SIG-M5 treated with dmso at 0.1 percent for 504 hours (cell line): ENCODE results near the gene PDE5A.

Experiments
- DNase-seq: peaks from one replicate; lab custom pipeline; 2025; ENCODE audit not compliant: unreplicated experiment; lab: John Stamatoyannopoulos, UW

Gene PDE5A

DNA sequence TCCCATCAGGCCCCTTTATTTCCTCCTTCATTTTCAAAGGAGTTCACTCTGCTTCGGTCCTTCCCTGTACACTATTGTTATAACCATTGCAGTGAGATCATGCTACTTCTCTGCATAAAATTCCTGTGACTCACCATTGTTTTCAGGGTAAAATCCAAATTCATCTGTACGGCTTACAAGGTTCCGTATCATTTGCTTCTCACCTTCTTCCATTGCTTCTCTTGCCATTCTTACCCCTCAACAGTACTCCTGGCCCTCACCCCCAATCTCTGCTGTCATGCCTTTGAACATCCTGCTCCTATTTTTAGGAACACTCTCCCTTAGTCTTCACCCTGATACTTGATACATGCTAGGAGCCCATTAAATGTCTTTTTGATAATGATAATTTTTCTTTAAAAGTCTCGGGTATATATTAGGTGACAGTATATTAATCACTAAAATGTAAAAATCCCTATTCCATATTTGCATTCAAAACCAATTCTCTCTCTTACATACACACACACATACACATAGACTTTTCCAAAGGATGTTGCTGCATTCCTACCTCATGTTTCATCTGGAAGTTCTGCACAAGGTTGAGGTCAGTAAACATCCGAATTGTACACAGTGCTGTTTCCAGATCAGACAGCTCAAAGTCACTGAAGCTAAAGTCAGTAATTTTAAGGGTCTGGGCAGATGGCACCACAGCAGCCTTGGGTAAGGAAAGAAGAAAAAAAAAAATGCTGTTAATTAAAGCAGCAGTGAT, 103.4 kb downstream of the PDE5A start:
- DNase-seq, result no peak

DNA sequence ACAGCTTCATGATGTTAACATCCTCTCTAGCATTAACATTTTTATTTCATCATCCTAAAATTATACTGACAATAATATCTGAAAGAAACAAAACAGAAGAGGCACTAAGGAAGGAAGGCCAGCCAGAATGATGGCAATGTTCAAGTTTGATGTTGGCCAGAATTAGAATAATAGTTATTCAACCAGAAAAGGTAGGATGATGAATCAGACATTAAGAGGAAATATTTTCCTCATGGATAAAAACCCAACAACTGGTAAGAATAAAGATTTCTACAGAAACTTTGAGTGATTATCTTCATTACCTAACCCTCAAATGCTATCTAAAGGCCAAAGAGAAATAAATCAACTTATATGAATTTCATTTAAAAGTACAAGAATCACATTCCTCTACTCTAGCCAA, 105.2 kb downstream of the PDE5A start:
- DNase-seq, result no peak

DNA sequence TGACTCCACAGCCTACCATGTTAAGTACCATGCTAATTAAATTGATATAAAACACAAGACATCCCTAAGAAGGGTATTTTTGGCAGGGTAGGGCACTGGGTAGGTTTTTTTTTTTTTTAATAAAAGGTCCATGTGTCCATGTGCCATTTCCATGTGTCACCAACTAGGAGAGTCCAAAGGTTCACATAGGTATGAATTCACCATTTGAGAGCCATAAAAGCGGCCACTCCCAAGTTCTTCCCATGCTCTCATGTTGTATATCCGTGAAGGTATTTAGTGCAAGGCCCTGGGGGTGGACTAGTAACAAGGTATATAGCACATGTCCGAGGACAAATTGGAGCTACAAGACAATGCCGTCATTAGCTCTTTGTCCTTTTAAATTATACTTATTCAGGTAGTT, 107.3 kb downstream of the PDE5A start:
- no peak for DNase-seq

DNA sequence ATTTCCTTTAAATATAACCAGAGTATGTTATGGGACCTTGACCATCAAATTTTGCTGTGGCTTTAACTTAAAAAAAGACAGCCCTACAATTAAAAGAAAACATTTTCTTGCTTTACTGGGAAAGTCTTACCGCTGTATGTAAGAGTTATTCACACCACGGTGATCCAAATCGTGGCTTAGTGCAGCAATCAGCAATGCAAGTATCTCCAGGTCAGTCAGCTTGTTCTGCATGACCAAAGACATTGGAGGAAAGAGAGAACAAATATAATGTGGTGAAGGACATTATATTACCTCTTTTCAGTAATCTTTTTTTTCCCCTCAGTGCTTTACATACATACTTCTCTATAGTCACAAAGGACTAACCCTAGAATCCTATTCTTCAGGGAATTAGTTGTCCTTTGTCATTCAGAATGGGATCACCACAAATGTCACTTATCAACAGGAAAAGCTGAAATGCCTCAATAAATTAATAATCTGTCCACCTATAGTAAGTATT, 109.6 kb downstream of the PDE5A start:
- DNase-seq, result no peak

DNA sequence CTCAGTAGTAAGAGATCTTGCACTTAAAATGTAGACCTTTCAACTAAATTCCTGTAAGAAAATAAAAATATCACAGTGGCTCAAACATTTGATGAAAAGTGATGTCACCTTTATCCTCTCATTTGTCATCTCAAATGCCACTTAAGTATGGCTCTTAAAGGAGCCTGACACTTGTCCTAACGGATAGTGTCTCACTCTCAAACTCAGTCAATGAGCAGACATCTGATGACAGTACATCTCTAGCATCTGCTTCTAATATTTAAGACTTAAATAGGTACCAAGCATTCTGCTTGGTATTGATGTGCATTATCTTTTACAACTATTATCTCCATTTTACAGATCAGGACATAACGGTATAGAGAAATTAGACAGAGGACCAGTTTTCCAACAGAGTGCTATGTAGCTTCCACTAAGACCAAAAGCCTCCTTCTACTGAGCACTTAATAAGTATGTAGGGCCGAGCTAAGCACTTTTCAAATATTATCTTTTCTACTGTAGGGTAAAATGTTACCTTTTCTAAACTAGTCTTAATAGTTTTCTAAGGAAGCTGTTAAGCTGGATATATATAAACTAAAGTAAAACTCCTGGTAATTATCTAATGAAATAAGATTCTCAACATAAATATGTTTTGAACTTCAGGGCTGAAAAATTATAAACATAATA, 110.2 kb downstream of the PDE5A start:
- no peak for DNase-seq

DNA sequence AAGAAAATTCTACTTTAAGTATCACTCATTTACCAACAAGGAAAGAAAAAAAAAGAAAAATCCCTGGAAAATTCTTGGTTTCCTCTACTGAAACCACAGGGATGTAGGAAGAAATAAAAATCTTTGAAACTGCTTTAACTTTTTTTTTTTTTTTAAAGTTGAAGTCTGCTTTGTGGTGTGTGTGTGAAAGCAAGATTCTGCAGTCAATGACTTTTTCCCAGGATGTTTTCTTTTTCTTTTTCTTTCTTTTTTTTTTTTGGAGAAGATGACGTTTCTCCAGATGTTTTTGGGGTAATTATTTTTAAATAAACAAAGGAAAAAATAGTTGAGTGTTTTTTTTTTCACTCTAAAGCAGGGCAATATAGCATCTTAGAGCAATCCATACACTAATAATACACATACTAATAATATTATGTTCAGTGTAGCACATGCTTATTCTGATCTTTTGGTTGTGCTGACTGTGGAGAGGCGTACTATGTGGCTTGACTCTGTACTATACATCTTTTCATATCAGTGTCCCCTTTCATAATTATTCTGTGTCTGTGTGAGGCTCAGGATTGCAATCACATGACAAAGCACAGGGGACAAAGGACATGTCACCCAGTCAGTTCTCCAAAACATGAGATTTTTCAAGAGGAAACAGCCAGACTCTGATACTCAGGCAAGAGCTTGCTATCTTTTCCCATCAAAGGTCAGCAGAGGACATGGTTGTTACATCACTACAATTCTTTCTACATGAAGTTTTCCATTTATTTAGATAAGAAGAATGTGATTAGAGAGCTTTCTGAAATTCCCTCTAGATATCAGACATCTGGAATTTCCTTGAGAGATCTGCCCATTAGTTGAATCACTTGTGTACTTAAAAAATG, 111.0 kb downstream of the PDE5A start:
- DNase-seq, result no peak

DNA sequence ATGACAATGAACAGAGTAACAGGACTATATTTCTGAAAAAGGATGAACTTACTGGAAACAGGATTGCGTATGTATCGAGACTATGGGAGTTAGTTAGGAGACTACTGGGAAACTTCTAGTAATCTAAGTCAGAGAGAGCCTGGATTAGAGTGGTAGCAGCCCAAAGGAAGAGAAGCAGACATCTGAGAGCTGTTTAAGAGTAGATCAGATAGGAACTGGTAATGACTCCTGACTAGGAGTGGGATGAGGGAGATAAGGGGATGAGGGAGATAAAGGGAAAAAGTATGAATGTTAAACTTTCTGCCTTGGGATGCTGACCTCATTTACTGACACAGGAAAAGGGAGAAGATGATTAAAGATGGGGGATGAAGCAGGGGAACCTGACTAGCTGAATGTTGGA, 116.2 kb downstream of the PDE5A start:
- no peak for DNase-seq

DNA sequence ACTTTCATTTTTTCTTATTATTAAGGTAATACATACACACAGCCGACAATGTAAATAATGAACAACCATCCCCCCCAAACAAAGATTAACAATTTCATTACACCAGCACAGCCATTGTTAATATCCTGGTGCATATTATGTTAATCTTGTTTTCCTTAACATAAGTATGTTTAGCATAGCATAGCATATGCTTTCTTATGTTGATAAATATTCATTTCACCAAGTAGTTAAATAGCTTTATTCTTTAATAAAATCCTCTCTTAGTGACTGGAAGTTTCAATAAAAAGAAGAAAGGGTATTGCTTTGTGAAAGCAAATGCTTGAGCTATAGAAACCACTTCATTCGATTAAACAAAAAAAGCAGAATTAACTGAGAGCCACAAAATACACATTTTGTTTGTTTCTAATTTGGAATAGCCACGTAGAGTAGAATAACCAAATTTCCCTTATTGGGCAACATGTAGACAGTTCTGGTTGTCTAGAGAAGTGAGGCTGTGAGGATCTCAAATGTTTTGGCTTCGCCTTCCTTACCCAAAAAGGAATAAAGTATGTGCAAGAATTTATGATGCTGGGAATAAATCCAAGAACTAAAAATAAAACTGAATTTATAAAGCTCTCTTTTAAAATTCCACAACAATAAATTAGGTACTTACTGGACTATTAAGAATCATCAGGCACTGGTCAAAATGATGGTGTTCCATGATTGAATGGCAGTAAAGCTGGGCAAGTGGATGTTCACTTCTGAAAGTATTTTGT, 118.0 kb downstream of the PDE5A start:
- DNase-seq, result no peak

DNA sequence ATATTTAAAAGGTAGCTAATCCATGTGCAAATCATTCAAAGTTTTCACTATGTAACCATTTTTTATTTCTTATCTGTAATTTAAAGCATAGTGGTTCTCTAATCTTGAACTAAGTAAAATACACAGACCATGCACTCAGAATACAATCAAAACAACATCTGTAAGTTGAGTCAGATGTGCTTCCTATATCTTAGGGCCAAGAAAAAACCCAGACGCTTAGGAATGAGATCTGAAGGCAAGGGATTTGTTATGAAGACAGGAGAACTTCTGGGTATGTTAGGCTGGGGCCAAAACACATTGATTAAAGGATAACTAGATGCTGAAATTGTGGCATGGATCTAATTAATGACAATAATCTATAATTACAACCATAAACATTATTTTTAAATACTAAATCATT, 120.3 kb downstream of the PDE5A start:
- no peak for DNase-seq

DNA sequence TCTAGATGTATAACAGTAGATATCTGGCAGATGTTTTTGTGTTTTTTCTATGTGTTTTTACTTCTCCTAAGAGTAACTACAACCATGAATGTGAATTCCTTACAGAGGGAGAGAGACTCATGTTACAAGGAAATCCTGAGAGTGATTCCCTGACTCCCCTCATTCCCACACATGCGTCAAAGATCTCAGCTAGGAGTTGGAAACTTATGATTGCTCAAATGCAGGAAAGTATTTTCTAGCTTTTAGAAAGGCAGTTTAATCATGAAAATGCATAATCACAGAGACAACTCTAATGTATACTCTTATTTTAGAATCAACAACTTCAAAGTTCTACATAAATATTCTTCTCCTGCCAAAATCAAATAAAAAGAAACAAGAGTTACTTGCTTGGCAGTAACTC, 121.8 kb downstream of the PDE5A start:
- no peak for DNase-seq

DNA sequence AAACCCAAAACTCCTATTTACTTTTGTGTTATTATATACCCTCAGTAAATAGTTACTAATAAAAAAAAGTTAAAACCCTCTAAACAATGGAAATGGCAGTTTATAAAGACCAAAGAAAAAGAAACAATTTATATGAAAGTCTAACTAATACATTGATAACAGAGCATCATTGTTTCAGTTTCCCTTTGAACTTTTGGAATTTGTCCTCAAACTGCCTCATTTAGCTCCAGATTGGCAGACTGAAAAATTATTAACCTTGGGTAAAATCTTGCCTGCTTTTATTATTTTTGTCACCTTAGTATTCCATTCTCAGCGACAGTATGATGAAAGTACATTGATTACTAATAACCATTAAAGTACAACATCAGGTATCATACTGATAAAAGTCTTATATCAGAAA, 124.0 kb downstream of the PDE5A start:
- DNase-seq, result no peak

DNA sequence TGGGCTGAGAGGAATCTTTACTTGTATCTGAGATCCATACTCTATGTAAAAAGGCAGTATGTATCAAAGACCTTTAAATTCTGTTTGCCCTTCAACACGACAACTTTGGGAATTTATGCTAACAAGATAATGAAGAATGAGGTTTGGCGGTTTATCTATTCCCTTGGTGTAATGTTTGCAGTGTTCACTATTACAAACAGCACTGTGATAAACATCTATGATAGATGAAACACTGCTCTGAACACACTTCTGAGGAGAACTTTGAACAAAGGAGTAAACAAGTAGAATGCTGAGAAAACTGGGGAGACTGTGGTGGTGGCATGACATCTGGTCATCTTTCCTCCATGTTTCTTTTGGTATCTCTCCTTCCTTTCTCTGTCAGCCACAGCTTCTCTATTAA, 126.9 kb downstream of the PDE5A start:
- no peak for DNase-seq

DNA sequence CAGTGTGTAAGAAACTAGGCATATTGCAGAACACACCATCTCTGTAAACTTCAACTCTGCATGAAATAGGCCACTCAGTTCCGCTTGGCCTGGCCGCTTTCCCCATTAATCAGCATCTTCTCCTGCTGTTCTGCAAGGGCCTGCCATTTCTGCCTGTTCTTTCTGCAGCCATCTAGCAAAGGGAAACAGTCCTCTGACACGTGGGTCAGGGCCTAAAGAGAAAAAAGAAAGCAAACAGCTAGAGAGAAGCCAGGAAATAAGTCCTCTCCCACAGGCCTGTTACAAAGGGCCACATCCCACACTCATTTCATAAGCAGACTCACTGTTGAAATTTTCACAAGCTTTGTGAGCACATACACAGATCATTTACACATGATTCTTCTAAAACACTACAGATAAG, 130.1 kb downstream of the PDE5A start:
- no peak for DNase-seq

DNA sequence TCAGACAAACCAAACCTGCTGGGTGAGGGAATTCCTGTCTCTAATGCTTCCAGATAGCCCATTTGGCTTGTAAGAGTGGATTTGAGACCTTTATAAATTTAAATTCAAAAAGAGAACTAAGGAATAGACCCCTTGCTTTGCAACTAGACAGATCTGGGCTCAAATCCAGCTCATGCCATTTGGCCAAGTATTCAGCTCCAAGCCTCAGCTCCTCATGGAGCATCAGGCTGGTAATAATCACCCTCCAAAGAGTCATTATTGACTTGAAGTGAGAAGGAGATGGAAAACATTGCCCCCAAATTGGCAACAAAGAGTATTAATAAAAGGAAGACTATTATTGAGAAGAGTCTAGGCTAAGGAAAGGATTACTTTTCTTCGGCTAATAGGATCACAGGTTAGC, 134.7 kb downstream of the PDE5A start:
- DNase-seq, result no peak

DNA sequence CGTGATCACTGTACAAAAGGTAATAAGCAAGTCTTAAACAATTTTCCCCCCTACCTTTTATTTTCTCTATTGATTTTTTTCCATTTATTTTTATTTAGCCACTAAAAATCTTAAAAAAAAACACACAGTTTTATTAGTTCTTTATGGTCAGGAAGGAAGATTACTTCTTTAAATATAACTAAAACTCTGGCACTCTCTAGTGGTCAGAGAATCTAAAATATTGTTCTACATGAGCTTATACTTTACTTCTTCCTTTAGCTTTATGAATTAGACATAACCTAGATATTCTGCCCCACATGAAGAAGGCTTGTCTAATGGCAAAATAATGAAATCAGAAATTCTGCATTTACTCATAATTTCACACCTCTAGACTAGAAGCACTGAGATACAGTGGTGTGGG, 135.2 kb downstream of the PDE5A start:
- peak; percentile 12 for DNase-seq

DNA sequence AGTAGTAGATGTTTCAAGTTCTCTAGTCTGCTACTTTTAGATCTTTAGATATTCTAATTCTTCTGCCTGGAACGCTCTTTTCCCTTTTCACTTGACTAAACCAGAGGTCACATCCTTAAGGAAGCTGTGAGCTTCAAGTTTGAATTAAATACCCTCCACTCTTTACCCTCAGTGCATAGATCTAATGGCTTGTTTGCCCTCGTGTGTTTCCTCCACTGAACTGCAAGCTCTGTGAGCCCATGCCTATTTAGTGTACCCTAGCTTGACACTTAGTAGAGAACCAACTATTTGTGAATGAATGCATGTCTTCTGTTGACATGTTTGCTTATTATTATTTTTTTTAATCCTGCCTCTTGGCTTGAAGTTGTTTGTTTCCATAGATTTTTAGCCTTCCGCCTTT, 138.3 kb downstream of the PDE5A start:
- peak; percentile 32 for DNase-seq

DNA sequence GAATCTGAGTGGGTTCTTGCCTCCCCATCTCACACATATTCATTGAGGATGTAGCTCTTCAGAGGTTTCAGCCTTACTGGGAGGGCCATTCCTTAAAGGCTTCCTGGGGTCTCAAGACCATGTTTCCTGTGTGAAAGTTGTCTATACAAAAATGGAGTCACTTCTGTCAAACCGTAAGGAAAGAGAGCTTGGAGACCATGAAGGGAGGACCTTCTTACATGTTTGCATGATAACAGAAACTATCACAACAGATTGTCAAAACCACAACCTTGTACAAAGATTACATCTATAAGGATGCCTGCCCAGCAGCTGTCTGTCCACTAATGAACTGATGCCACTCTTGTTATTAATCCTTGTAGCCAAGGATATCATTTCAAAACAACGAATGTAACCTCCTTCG, 139.3 kb downstream of the PDE5A start:
- no peak for DNase-seq

DNA sequence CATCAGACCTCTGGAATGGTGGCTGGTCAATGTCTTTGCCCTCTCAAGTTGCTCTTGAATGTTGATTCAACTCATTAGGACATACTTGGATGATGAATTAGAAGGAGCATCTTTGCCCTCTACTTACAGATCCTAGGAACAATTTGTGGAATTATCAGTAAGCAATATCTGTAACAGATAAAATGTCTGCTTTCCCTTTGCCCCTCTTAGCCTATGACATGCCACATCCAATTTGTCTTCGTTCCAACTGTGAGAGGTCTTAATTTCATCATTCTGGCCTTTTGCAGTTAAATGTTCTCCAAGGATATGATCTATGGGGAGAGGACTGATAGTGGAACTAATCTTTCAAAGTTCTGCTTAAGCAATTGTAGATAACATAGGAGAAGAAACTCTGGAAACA, 148.3 kb downstream of the PDE5A start:
- no peak for DNase-seq

DNA sequence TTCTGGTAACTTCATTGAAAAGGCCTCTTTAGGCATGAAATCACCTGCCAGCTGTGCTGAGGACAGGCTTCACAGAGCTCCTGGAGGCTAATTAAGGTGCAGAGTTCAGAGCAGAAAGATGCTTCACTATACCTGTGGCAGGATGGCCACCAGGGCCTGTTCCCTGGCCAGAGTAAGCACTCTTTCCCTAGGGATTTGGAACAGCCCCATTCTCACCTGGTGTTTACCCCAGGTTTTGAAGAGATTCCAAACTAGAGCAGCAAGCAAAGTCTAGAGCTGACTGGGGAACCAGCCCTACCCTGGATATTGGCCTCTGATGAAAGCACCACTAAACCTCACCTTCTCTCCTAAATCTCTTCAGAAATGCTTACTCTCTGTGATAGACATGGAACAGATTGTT, 148.8 kb downstream of the PDE5A start:
- DNase-seq, result no peak

DNA sequence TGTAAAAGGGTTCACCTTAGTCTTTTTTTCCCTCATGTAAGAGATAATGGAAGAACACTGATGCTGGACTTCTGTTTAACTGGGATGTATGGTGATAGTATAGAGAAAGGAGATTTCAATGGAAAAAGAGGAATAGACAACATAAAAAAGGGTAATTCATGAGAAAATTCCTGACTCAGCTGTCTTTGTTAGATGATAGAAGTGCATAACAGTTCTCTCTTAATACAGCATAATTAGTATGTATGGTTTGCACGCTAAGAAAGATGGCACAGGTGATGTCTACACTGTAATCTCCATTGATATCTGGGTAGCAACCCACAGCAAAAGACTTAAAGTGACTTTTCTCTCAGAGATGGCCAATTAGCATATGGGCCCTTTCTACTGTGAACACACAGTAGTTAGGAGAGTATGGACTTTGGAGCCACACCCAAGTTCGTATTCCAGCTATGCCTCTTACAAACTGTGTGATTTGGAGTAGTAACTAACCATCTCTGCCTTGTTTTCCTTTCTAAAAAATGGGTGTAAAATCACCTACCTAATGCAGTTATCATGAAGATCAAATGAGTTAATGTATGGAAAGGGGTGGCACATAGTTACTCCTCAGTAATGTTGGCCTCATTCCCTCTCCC, 149.3 kb downstream of the PDE5A start:
- DNase-seq, result no peak
